Left hindlimb (tissue), 1 donor: ENCODE results near the gene RASAL2.
A peak's percentile ranks its signal among the peaks of the same experiment; 100 is the strongest.

ENCODE experiments used
- DNase-seq: peaks from one replicate; pipeline ENCODE4 v3.0.0-alpha.2; 2018

The RASAL2 gene

DNA sequence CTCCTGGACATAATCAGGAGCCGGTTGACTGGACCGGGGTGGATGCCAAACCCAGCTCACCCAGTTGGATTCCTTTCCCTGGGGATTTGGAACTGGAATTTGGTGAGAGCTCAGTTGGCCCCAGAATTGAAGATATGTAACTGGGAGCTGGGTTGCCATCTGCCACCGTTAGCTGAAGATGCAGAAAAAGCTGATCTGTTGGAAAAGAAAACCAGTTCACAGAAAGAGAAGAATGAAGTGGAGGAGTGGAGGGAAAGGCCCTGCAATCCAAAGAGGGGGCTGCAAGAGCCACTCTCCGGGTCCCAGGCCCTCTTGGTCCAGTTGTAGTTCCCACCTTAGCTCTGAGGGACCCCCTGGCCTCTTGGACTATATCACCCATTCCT is 435.0 kb downstream of the RASAL2 start:
- DNase-seq, result no peak

DNA sequence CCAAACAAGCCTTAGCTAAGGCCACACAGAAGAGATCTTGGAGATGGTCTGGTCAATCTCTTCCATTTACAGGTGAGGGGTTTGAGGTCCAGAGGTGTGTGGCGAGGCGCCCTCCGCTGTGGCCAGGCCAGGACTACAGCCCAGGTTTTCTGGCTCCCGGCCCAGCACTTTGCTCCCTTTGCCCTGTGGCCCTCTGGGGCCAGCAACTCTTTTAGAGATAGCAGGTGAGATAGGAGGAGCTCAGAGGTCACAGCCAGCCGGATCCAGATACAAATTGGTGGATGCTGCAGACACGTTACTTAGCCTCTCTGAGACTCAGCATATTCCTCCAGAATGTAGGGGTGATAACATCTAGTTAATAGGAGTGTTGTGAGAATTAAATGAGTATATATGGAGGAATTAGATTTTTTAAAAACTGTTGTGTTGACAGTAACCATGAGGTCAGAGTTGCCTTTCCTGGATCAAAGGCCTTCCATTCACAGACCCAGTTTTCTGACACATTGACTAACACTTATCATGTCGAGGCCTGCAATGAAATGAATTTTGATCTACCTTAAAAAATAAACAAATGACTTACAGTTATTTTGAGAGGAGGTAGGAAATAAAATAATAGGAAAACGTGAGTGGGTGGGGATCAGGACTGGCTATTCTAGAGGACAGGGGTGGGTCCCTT is 435.6 kb downstream of the RASAL2 start:
- DNase-seq, result no peak

DNA sequence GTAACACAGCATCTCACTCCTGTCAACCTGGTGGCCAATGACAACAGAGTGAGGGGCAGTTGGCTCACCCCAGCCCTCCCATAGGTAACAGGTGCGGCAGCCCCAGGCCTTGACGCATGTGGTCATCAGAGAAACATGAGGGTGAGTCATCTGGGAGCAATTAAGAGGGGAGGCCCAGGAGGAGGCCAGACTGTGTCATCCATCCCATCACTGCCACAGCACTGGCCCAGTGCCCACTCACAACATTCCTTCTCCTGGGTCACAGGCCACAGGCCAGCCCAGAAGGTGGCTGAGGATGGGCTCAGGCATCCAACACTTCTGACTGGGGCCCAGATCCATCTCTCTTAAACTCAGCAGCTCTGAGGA is 436.1 kb downstream of the RASAL2 start:
- DNase-seq, result no peak

DNA sequence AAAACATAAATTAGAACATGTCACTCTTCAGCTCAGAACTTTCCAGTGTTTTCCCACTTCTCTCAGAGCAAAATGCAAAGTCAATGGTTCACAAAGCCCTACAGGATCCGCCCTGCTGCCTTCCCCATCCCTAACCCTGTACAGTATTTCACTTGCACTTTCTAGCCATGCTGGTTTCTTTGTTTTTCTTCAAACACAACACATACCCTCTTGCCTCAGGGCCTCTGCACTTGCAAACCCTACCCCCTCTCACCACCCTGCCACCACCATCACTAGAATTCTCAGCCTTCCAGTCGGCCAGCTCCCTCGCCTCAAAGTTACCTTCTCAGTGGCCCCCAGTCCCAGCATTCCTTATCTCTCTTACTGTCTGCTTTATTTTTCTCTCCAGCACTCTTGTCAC is 436.6 kb downstream of the RASAL2 start:
- DNase-seq, result no peak

DNA sequence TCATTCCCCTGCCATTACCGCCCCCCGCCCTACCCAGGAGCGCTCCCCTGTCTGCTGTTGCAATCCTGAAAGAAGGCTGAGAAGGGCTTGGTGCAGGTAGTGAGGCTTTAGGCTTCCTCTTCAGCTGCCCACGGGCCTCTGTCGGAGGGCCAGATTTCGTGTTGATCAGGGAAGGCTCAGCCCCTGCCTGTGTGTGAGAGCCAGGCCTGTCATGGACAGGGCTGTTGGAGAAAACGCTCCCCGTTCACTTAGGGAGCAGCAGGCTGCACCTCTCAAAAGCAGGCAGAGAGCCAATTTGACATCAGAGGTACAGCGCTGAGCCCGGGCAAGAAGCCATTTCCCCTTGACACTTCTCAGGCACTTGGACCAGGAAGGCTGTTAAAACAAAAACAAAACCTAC is 438.0 kb downstream of the RASAL2 start:
- no peak for DNase-seq

DNA sequence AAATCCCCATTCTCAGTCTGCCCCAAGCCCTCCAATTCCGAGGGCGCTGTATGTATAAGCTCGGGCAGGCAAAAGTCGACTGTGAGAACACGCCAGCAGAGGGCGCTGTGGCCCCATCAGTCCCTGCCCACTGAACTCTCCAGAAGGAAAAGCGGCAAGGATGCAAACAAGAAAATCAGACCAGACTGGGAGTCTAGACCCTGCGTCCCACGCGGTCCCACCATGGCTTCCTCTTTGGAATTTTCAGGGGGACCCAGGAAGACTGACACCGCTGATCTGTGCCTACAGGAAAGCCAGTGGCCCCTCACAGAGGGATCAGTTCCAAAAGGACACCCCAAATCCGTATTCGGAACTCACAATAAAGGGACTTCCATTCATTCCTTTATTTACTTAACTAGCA is 438.5 kb downstream of the RASAL2 start:
- DNase-seq, result peak; percentile 84

DNA sequence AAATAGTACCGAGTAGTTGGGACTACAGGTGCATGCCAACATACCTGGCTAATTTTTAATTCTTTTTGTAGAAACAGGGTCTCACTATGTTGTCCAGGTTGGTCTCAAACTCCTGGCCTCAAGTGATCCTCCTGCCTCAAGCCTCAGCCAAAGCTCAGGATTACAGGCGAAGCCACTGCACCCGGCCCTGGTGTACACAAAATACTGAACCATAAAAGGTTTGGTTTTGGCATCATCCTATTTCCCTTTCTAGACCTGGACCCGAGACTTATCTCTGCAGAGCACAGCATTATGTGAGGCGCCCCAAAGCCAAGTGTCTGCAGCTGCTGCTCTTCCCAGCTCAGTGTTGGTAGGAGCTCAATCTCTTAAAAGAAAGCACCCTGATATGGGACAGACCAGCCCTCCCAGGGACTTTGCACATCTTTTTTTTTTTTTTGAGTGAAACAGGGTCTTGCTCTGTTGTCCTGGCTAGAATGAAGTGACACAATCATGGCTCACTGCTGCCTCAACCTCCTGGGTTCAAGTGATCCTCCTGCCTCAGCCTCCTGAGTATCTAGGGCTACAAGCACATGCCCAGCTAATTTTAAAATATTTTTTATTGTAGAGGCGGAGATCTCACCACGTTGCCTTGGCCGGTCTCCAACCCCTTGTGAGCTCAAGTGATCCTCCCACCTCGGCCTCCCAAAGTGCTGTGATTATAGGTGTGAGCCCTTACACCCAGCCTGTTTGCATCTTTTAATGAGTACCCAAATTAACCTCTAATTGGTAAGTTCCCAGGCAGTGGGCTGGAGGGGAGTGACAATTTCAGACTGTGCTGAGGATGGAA is 439.4 kb downstream of the RASAL2 start:
- DNase-seq, result no peak
